Fibroblast of skin of left biceps (primary cell): ENCODE measurements around the gene SH3TC1.

Source experiments
- DNase-seq, 2 experiments: peaks; one replicate each; pipeline ENCODE4 v3.0.0-alpha.2; 2013; ENCODE audit warnings: low read depth in 2 of 2

SH3TC1 gene

DNA sequence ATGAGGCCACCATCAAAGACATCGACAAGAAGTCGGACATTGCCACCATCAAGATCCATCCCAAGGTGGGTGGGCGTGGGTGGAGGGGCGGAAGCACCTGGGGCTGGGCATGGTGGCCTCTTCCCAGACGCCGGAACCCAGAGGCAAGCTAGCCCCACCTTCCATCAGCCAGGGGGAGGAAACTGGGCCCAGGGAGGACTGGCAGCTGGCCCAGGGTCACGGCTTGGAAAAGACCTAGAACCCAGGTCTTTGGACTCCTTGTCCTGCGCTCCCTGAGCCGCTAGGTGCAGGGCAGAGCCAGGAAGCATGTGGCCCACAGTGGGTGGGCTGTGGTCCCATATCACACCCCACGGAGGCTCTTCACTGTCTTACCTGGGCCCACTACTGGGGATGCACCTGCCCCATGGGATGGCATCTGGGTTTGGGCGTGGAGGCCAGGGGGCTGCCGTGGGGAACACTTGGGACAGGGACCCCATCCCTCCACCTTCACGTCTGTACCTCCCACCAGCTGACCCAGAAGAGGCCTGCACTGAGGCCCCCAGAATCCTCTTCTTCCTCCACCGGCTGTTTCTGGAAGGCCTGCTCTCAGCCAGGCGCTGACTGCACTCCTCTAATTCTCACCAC lies 87.7 kb downstream of the SH3TC1 start:
- no peak for DNase-seq

GRCh38 chr4:8287343-8288280 lies 88.5 kb downstream of the SH3TC1 start:
- no peak for DNase-seq

GRCh38 chr4:8289151-8289750 lies 90.2 kb downstream of the SH3TC1 start:
- DNase-seq = no peak

DNA sequence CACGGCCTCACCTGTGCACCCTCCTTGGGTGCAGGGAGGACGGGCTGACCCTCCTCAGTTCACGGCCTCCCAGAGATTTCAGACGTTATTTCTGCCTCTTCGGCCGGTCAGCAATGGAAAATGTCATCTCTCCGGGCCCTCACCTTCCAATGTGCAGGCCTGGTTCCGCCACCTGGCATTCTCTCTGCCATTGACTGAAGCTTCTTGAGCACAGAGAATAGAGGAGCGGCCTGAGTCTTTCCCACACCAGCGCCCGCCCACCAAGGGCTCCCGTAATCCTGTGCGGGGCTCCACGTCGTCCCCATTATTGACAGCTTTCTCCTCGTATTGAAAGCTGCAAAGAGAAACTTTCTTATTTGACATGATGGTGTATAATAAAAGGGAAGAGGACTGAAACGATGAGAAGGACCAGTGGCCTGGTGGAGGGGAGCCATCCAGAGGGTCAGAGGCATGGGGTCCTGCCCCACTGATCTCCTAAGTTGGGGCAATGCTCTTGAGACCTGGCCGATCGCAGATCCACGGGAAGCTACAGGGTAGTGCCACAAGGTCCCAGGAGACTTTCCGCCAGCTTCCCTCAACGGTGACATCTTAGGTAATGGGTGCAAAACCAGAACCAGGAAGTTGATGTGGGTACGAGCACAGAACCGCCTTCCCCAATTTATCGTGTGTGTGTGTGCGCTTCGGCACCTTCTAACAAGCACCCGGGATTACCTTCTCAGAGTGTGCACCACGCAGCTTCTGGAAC lies 91.0 kb downstream of the SH3TC1 start:
- no peak for DNase-seq

DNA sequence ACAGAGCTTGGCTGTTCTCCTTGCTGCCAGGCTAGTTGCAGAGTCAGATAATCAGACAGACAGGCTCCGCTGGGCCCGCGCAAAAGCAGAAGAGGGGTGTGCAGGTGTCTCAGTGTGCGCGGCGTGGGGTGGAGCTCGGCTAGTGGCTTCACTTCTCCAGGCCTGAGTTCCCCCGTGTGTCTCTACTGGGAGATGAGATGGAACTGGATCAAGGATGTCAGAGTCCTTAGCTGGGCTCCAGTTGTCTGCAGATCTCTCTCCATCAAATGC lies 91.5 kb downstream of the SH3TC1 start:
- no peak for DNase-seq
